ENCODE data around the gene PDZRN3. TPM values are rescaled to one million over a fixed set of nuclear protein-coding genes. Genes with fewer than 3 reads are reported as not detected.

Gene PDZRN3
- total RNA-seq, 1 donor from 2014 or later = 16.0 TPM

- Histone ChIP-seq H3K9me3 (no peaks in the 10 kb centered on the region), H3K27ac (no peak overlapping the region), H3K36me3 (peaks cover 8% of the 10 kb centered on the region), H3K27me3 (ENCODE audit: low read depth) (no peaks in the 10 kb centered on the region), H3K4me1 (no peaks in the 10 kb centered on the region), H3K4me3 (no peak overlapping the region)
- TF ChIP-seq, protein P1, sequence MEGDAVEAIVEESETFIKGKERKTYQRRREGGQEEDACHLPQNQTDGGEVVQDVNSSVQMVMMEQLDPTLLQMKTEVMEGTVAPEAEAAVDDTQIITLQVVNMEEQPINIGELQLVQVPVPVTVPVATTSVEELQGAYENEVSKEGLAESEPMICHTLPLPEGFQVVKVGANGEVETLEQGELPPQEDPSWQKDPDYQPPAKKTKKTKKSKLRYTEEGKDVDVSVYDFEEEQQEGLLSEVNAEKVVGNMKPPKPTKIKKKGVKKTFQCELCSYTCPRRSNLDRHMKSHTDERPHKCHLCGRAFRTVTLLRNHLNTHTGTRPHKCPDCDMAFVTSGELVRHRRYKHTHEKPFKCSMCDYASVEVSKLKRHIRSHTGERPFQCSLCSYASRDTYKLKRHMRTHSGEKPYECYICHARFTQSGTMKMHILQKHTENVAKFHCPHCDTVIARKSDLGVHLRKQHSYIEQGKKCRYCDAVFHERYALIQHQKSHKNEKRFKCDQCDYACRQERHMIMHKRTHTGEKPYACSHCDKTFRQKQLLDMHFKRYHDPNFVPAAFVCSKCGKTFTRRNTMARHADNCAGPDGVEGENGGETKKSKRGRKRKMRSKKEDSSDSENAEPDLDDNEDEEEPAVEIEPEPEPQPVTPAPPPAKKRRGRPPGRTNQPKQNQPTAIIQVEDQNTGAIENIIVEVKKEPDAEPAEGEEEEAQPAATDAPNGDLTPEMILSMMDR (IDR thresholded peaks at IDR 0.05) = no peak
- no peak for DNase-seq
- peak in 1 of 2 donors; percentile 13 for ATAC-seq
- intact Hi-C loops (cut with DNase I) = no loop called here
Measured at GRCh38 chr3:73383470-73384049, 241.2 kb downstream of the PDZRN3 start.

- no peak for DNase-seq
- H3K27me3 ChIP-seq (ENCODE audit: low read depth) = no peaks in the 10 kb centered on the region
- intact Hi-C loops (cut with DNase I) = no loop called here
- no peak overlapping the region for H3K27ac ChIP-seq
- H3K4me1 ChIP-seq = no peaks in the 10 kb centered on the region
- TF ChIP-seq, protein P1 (IDR thresholded peaks at IDR 0.05) = no peak
- no peaks in the 10 kb centered on the region for H3K9me3 ChIP-seq
- no peak for ATAC-seq
- H3K4me3 ChIP-seq = no peak overlapping the region
- H3K36me3 ChIP-seq = peaks cover 8% of the 10 kb centered on the region
Measured at GRCh38 chr3:73381551-73381950, 243.2 kb downstream of the PDZRN3 start.

- Histone ChIP-seq H3K4me1 (no peaks in the 10 kb centered on the region), H3K4me3 (no peak overlapping the region), H3K36me3 (peaks cover 8% of the 10 kb centered on the region), H3K27me3 (ENCODE audit: low read depth) (no peaks in the 10 kb centered on the region), H3K9me3 (no peaks in the 10 kb centered on the region), H3K27ac (no peak overlapping the region)
- intact Hi-C loops (cut with DNase I) = no loop called here
- DNase-seq = no peak
- TF ChIP-seq, protein P1 (IDR thresholded peaks at IDR 0.05) = no peak
- ATAC-seq = no peak
Measured at GRCh38 chr3:73380735-73381532, 243.8 kb downstream of the PDZRN3 start.

DNA sequence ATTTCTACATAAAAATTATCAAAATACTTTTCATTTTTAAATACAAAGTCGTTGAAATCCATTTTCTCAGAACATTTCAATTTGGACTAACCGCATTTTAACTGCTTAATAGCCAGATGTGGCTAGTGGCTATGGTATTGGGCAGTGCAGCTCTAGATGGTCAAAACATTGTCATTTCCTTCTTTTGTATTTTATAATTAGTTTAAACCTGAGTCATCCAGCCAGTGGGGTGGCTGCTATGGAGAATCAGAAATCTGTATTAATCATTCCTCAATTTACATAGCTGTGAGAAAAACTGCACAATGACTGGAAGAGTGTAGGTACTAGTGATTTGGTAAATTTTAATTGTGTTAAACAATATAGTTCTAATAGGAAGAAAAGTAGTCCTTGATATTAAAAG lies 245.3 kb downstream of the PDZRN3 start:
- H3K27ac ChIP-seq = no peak overlapping the region
- no peak overlapping the region for H3K4me3 ChIP-seq
- DNase-seq (no peak), ATAC-seq (no peak)
- intact Hi-C loops (cut with DNase I) = no loop called here
- peaks cover 6% of the 10 kb centered on the region for H3K36me3 ChIP-seq
- H3K9me3 ChIP-seq = no peaks in the 10 kb centered on the region
- no peaks in the 10 kb centered on the region for H3K27me3 ChIP-seq (ENCODE audit: low read depth)
- H3K4me1 ChIP-seq = no peaks in the 10 kb centered on the region
- TF ChIP-seq, protein P1 (IDR thresholded peaks at IDR 0.05) = no peak

DNA sequence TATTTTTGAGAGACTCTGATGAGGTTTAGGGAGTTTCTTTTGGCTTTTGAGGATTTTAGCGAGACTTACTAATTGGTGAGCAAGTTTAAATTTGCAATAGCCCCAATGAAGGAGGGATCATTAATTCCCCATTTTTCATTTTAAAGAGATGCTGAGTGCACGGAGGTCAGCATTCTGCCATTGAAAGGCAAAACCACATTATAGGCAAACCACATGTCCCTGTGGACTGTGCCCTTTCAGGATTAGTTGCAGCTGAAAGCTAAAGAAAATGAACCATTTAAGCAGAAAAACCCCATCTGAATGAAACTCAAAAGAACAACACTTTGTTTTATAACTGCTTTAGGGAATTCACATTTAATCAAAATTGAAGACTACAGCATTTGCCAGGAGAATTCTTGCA lies 246.5 kb downstream of the PDZRN3 start:
- H3K4me3 ChIP-seq = no peak overlapping the region
- intact Hi-C loops (cut with DNase I) = no loop called here
- no peak overlapping the region for H3K27ac ChIP-seq
- DNase-seq (no peak), ATAC-seq (no peak)
- H3K4me1 ChIP-seq = no peaks in the 10 kb centered on the region
- no peaks in the 10 kb centered on the region for H3K27me3 ChIP-seq (ENCODE audit: low read depth)
- no peaks in the 10 kb centered on the region for H3K36me3 ChIP-seq
- H3K9me3 ChIP-seq = no peaks in the 10 kb centered on the region
- TF ChIP-seq, protein P1 (IDR thresholded peaks at IDR 0.05) = no peak
